Stimulated activated CD8-positive, alpha-beta memory T cell treated with anti-CD3 and anti-CD28 coated beads, Interleukin-12 subunit alpha, Interleukin-12 subunit beta, amount 100 ng/mL, for 24 hours (primary cell): ENCODE results near the gene GSG1L.

Experiments
- DNase-seq: peaks from one replicate; pipeline ENCODE4 v3.0.0-alpha.2; 2020; ENCODE audit errors: extremely low read depth

Gene GSG1L

DNA sequence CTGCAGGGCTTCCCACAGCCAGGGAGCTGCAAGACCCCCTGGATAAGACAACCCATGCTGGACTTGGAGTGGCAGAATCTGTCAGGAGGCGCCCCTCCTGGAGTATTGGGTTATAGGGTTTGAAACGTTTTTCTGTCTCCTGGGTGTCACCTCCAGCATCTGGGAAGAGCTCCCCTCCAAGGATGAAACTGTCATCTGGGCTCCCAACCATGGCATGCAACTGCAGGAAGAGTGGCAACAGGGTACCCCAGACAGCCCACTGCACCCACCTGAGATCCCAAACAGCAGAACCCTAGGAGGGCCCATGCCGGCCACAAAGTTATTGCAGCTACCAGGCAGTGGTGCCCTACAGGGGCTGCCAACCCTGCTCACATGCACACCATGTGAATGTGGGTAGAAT, 636 bp upstream of the GSG1L start:
- DNase-seq, result no peak

DNA sequence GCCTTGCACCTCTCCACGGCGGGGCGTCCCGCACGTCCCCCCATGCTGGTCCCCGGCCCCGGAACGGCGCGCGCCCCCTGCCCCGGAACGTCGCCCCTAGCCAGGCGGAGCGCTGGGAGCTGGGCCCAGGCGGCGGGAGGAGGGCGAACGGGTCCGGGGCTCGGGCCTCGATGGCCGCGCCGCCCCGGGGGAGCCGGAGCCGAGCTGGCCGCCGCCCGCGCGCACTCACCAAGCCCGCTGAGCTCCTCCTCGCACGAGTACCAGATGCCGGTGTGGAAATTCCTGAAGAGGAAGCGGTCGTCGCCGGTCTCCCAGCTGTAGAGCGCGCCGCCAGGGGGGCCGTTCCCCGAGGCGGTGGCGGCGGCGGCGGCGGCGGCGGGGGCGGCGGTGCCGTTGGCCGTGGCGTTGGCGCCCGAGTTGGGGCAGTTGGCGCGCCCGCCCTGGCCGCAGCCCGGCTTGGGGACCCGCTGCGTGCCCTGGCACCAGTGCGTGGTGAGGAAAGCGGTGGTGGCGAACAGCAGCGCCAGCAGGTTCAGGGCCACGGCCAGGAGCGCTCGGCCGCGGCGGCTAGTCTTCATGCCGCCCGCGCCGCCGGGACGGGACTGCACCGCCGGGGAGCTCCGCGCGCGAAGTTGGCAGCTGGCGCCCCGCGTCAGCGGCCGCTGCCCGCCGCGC, 530 bp downstream of the GSG1L start:
- no peak for DNase-seq

DNA sequence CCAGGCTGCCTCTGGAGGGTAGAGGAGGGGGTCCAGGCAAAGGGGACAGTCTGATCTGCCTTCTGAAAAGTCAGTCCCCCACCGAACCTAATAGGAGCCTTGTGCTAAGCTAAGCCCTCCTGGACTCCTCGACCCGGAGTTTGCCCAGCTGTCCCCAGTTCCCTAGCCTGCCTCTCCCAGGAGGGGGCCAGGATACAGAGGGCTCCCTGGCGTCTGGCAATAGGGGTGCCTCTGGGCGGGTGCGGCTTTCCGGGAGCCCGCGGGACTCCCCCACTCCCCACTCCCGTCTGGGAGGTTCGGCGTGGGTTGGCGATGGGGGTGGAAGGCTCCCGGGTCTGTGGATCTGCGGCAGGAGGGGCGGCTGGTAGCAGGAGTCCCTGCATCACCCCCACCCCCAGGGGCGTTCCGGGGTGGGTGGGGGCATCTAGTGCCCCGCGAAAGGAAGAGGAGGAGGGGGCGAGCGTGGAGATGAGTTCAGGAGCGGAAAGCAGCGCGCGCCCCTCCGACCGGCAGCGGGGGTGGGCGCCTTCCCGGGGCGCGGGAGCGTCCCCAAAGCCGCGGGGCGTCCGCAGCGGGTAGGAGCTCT, 1.2 kb downstream of the GSG1L start:
- no peak for DNase-seq

DNA sequence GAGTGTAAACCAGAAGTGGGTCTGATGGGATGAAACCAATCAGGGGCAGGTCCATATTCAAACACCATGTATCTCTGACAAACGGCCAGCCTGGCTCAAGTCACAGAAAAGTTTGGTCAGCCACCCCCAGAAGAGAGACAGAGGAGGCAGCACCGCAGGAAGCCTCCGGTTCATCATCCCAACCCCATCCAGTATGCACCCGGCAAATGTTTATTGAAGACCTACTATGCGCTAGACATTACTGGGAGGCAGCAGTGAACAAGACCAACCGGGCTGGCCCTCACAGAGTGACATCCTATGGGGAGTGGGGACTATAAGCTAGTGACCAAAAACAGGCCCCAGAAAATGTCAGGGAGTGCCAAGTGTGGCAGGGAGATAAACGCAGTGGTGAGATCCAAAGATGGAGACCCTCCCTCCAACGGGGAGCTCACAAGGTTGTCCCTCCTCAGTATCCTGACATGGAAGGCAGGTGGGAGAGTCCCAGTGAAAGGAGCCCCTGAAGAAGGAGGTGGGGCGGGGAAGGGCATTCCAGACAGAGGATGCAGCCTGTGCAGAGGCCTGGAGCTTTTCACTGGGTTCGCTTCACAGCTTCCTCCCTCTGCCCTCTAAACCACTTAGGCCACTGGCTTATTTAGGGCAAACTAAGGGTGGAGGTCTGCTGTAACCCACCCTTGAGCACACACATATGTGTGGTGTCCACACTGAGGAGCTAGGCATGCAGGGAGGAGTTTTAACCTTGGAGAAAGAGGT, 2.0 kb downstream of the GSG1L start:
- no peak for DNase-seq

DNA sequence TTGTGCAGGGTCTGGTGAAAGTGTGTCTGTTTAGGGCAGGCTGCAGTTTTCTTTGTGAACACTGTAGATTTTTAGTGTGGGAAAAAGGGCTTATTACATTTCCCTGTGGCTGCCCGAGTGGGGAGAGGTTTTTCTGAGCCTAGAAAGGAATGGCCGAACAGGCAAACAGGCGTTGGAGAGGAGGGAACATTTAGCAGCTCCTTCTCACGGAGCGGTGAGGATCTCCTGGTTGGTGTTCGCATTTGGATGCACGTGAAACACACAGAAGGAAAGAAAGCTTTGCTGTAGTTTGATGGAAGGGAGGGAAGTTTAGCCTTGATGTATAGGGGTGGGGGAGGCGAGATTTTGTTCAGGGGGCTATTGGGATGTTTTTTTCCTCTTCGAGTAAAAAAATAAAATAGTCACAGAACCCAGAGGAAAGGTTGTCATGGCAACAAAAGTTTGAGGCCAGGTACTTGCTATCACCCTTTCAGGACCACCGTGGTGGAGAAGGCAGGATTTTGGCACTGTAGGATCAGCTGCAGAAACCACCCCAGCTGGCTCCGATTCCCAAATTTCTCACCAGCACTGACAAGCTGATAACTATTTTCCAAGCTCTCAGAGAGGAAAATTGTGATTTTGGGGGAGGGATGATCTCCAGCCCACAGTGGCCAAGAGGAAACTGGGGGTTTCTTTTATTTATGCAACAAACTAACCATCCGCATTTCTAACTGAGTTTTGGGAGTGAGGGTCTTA, 3.5 kb downstream of the GSG1L start:
- DNase-seq, result no peak

DNA sequence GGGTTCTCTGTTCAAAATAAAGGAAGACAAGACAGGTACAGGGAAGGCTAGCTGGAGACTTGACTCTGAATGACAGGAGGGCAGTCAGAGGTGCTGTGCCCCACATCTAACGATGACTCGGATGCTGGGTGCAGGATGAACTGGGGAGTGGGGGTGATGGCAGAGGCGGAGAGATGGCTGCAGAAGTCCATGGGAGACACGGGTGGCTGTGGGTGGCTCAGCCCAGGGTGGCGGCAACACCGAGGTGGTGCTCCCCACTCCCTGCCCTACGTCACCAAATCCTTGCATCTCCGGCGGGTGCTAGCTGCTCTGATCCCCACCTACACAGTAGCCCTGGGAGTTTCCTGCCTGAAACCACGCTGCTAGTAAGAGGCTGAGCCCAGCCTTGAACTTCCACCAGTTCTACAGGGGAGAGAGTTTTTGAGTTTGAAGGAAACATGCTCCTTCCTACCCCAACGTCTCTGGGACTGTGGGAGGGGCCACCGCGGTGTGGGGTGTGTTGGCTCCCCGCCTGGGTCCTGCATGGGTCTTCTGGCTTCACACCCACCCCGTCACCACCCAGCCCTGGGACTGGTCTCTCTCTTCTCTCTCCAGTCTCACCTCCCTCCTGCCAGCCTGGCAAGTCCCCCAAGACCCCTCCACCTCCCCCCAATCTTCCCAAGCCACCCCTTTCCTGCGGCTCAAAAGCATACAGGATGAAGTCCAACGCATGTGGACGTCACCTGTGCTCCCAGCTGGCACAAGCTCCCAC, 4.5 kb downstream of the GSG1L start:
- no peak for DNase-seq

DNA sequence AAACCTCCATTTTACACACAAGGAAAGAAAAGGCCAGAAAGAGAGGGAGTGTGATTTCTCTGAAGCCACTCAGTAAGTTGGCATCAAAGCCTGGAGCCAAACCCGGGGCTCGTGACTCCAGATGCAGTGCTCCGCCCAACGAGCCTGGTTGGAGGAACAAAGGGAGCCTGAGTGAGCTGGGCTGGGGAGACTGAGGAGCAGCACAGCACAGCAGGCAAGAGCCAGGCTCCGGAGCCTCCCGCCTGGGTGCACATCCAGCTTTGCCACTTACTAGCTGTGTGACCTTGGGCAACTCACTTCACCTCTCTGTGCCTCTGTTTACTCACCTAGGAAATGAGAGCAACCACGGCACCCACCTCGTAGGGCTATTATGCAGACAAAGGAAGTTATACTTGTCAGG, 5.6 kb downstream of the GSG1L start:
- no peak for DNase-seq

DNA sequence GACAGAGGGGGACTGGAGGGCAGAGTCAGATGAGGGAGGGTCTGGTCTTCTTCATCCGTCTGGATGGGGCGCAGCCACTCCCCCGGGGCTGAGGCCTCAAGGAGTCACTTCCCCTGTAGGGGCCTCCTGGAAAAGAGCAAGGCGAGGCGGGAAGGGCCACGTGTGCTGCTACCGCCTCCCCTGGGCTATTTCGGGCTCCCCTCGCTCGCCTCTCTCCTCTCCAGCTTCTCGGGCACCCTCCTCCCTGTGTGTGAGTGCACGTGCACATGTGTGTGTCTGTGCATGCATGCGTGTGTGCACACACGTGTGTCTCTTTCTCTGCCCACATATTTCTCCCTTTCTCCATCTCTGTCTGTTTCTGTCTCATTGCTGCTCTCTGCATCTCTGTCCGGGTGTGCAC, 10.1 kb downstream of the GSG1L start:
- no peak for DNase-seq

DNA sequence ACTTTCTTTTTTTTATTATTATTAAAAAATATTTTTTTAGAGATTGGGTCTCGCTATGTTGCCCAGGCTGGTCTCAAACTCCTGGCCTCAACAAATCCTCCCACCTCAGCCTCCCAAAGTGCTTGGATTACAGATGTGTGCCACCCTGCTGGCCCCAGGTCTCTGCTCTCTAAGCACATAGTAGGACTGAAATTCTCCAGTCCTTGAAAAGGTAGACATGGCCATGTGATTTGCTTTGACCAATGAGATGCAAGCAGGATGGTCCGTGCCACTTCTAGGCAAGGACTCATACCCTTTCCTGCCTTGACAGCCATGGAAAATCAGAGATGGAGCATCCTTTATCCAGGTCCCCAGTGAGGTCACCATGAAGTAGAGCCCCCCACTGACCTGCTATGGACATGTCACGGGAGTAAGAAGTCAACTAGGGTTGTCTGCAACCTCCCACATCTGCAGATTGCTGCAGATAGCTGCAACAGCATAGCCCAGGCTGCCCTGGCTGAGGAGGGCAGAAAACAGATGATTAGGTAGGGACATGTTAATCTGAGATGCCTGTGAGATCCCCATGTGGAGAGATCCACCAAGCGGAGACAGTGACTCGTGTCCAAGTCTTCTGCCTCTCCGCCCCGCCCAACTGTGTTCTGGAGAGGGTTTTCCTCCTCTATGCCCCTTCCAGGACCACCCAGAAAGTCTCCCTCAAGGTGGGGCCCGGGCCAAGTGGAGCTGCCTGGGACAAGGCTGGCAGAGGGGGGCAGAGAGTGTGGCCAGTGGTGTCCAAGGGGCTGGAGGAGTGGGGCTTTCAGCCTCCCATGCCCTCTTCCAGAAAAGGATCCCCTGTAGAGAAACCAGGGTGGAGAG, 11.0 kb downstream of the GSG1L start:
- no peak for DNase-seq

DNA sequence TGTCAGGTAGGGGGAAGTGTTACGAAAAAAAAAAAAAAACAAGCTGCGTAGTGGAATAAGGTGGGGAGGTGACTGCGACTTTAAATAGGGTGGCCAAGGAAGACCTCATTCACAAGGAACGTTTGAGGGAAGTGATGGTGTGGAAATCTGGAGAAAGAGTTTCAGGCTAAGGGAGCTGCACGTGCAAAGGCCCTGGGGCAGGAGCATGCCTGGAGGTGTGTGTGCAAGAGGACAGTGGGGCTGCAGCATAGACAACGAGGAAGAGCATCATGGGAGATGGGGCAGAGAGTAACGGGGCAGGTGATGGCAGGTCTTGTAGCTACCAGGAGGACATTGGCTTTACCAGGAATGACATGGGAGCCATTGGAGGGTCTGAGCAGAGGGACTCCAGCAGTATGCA, 12.0 kb downstream of the GSG1L start:
- DNase-seq, result no peak

DNA sequence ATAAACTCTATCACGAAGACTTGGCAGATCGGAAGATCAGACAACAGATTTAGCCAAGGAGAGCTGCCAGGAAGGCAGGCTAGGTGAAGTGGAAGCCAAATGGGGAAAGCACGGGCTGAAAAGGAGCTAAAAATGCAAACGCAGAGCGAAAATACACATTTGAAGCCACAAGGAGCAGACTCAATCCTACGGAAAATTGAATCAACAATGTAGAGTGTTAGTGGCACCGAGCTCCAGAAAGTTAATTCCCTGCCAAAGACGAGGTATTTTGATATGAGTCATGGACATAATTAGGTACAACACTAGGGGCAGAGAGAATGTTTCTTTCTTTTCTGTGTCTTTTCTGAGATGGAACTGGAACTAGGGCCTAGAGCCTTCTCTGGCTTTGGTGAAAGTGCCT, 20.7 kb downstream of the GSG1L start:
- no peak for DNase-seq

DNA sequence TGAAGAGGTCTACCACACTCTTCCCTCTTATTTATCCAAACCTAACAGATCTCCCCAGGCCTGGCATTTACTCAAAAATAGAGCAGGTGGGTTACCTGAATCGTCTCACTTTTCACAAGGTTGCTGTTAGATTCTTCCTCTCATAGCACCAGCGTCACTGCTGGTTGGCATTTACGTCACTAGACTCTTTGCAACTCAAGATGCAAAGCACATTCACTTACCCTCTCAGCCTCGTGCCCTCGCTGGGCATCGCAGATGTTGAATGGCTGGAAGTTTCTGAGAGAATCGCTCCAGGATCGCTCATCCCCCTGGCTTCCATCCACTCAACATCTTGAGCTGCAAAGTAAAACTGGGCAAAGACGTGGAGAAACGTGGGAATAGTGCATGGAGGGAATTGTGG, 21.9 kb downstream of the GSG1L start:
- DNase-seq, result no peak

DNA sequence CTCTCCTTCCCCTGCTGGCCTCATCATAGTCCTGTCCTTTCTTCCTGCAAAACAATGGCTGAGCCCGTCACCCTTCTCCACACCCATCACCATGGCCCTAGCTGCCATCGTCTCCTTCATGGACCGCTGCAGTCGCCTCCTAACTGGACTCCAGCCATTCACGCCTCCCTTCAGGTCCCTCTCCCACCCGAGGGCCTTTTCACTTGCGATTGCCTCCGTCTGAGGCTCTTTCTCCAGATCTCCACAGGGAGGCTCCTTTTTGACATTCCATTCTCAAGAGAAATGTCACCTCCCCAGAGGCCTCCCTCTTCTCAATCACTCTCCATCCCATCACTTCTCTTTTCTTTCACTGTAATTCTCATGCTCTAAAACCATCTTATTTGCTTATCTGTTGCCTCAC, 23.5 kb downstream of the GSG1L start:
- DNase-seq, result no peak

DNA sequence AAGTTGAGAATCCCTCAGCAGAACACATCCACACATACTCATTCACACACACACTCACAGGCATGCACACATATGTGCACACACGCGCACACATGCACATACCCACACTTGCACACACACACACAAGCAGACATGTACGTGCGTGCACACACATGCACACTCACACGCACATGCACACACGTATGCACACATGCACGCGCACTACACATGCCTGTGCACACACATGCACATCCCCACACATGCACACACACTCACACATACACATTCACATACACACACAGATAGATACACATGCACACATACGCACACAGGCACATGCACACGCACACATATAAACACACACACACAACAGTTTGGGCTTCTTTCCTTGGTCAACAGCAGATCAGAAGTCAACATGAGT, 24.0 kb downstream of the GSG1L start:
- DNase-seq, result no peak

DNA sequence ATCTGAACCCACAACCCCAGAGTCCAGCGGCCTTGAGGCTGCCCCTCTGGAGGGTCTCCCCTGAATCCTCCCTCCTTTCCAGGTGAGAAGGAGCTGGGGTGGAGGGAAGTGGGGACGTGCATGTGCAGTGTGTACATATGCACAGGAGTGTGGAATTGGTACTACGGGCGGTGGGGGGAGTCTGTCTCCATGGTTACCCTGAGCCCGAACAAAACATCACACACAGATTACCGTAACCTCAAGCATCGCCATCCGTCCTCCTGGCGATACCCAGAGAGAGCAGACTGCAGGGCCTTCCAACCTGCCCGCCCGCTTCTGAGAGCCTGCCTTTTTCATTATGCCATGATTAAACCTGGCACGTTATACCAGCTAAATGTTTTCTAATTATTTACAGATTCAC, 25.1 kb downstream of the GSG1L start:
- no peak for DNase-seq

DNA sequence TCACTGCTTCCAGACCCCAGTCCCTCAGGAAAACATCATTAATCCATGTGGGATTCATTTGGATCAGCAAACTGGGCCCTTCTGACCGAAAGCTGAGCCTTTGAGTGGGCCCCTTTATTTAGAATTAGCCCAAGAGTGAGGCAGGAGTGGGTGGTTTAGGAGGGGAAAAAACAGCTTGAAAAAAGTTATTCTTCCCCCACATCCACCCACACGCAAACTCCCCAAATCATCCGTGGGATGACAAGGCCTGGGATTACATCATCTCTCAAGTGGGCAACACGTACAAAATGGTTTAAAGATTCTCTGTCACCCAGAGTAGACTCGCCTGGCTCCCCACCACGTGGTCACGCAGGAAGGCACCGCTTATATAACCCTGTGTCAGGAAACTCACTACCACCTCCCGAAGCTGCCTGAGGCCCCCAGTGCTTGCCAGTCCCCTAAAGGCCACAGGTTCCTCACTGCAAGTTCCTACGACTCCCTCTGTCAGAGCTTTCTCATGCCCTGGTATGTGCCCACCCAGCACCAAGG, 27.6 kb downstream of the GSG1L start:
- no peak for DNase-seq

DNA sequence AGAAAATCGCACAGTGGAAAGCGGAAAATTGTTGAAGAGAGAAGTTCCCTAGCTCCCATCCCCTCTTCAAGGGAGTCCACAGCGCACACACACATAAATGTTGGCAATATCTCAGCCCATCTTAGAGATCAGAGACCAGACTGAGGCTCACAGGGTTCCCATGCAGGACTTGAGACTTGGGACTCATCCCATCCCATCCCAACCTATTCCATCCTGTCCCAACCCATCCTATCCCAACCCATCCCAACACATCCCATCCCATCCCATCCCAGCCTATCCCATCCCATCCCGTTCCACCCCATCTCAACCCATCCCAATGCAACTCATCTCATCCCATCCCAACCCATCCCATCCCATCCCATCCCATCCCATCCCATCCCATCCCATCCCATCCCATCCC, 29.6 kb downstream of the GSG1L start:
- DNase-seq, result no peak

DNA sequence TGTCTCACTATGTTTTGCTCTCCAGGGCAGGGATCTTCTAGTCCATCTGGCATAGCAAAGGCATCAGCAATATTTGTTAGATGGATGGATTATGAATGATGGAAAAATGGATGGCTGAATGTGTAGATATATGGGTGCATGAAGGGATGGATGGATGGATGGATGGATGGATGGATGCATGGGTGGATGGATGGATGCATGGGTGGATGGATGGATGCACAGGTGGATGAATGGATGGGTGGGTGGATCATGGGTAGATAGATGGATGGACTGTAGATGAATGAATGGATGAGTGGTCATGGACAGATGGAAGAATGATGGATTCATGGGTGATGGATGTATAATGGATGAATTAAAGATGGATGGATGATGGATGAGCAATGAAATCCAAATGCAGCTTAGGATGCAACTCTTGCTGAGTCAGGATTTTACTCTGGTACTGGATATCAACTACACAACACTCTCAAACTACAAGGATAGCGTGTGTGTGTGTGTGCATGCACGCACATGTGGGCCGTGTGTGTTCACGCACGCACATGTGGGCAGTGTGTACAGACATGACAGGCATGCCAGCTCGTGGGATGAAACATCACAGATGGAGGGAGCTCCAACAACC, 34.0 kb downstream of the GSG1L start:
- DNase-seq, result no peak

DNA sequence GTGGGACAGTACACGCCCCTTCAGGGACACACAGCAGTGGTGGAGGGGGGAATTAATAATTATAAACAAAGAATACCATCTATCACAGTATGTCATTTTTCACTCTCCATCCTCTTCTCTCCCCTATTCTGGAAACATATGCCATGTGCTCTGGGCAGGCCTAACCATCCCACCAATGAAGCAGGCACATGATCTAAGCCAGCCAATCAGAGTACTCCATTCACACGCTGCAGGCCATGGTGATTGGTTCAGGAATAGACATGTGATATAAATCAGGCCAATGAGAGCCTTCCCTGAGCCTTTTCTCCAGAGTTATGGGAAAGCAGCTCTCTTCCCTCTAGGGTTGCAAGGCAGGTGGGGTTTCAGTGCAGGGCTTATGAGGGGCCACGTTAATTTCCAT, 36.5 kb downstream of the GSG1L start:
- DNase-seq, result no peak

DNA sequence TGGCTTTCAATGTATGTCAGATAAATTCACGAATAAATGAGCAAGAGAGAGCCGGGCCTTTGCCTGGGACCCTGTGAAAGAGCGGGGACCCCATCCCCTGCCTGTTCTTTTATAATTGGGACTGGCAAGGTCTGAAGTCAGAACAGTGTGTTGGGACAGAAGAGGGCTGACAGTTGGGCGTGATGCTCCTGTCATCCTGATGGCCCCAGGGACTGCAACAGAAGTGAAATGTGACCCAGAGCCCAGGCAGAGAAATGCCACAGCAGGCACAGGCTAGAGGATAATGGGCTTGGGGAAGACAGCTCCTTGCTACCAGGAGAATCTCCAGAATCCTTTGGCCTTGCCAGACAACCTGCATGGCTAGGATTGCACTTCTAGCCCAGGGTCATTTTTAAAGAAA, 37.9 kb downstream of the GSG1L start:
- no peak for DNase-seq
